ENCODE data around the gene SMARCC1.
"Not testable (repeated sequence)": the region's sequence is repeated elsewhere in the genome, so short reads cannot be mapped to it uniquely, and the experiment has no call there.

The SMARCC1 gene

GRCh38 chr3:47772047-47772446 lies 9.6 kb downstream of the SMARCC1 start:
- DNase-seq (ENCODE audit: low read depth in 2 of 2), result no peak

DNA sequence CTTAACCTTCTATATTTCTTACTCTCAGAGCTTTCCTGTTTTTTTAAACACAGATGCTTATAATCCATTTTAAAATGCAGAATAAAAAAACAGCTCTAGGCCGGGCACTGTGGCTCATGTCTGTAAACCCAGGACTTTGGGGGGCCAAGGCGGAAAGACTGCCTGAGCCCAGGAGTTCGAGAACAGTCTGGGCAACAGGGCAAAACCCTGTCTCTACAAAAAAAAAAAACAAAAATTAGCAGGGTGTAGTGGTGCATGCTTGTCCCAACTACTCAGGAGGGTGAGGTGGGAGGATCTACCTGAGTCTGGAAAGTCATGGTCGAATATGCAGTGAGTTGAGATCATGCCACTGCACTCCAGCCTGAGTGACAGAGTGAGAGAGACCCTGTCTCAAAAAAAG lies 15.5 kb downstream of the SMARCC1 start:
- no peak for DNase-seq (ENCODE audit: low read depth in 2 of 2)

- no peak for DNase-seq (ENCODE audit: low read depth in 2 of 2)
These were observed 19.5 kb downstream of the SMARCC1 start for GRCh38 chr3:47762233-47762632.

DNA sequence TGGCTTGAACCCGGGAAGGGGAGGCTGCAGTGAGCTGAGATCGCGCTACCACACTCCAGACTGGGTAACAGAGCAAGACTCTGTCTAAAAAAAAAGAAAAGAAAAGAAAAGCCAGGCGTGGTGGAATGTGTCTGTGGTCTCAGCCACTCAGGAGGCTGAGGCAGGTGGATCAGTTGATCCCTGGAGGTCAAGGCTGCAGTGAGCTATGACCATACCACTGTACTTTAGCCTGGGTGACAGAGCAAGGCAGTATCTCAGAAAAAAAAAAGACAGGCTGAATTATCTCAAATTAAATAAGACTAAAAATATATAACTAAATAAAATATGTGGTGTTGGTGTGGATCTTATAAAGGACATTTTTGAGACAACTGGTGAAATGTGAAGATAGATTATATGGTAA lies 20.6 kb downstream of the SMARCC1 start:
- no peak for DNase-seq (ENCODE audit: low read depth in 2 of 2)

DNA sequence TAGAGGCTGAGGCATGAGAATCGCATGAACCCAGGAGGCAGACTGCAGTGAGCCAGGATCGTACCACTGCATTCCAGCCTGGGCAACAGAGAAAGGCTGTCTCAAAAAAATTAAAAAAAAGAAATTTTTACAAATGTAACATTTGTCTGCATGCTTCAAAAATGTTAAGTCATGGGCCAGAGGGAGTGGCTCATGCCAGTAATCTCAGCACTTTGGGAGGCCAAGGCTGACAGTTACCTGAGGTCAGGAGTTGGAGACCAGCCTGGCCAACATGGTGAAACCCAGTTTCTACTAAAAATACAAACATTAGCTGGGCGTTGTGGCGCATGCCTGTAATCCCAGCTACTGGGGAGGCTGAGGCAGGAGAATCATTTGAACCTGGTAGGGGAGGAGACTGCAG lies 21.5 kb downstream of the SMARCC1 start:
- not testable (repeated sequence) for DNase-seq (ENCODE audit: low read depth in 2 of 2)

GRCh38 chr3:47758261-47759025 lies 23.2 kb downstream of the SMARCC1 start:
- no peak for DNase-seq (ENCODE audit: low read depth in 2 of 2)

GRCh38 chr3:47752716-47753115 lies 29.0 kb downstream of the SMARCC1 start:
- no peak for DNase-seq (ENCODE audit: low read depth in 2 of 2)

- DNase-seq (ENCODE audit: low read depth in 2 of 2), result not testable (repeated sequence)
These were observed 30.8 kb downstream of the SMARCC1 start for GRCh38 chr3:47750811-47751354.

DNA sequence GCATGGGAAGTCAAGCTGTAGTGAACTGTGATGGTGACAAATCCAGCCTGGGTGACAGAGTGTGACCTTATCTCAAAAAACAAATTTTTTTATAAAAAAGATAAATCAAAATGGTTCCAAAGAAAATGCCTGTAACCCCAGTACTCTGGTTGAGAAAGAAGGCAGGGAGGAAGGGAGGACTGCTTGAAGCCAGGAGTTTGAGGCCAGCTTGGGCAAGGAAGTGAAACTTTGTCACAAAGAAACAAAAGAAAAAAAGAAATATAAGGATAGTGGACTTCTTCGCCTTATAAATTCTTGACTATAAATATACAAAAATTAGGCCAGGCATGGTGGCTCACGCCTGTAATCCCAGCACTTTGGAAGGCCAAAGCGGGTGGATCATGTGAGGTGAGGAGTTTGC lies 34.1 kb downstream of the SMARCC1 start:
- no peak for DNase-seq (ENCODE audit: low read depth in 2 of 2)

DNA sequence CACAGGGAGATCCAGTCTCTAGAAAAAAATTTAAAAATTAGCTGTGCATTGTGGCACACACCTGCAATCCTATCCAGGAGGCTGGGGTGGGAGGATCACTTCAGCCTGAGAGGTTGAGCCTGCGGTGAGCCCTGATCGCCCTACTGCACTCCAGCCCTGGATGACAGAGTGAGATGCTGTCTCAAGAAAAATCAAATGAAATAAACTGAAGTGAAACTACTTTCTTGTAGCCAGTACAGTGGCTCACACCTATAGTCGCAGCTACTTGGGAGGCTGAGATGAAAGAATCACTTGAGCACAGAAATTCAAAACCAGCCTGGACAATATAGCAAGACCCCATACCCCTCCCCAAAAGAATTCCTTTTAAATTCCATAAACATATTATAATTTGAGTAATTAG lies 35.4 kb downstream of the SMARCC1 start:
- DNase-seq (ENCODE audit: low read depth in 2 of 2), result no peak

DNA sequence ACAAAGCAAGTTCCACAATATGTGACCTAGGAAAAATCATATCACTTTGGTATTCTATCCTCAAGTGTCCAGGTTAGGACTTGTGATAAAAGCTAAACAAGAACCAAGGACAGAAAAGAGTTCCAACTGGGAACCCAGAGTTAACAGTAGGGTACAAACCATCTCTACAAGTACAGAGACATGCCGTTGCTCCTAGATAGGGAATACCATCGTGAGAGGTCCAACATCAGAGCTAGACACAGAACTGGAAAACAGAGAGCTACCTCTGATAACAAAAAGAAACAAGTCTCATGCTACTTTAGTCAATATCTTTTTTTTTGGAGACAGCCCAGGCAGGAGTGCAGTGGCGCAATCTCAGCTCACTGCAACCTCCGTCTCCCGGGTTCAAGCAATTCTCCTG lies 37.8 kb downstream of the SMARCC1 start:
- no peak for DNase-seq (ENCODE audit: low read depth in 2 of 2)

- not testable (repeated sequence) for DNase-seq (ENCODE audit: low read depth in 2 of 2)
These were observed 38.3 kb downstream of the SMARCC1 start for GRCh38 chr3:47743352-47743751.

- no peak for DNase-seq (ENCODE audit: low read depth in 2 of 2)
These were observed 39.8 kb downstream of the SMARCC1 start for GRCh38 chr3:47741925-47742324.

DNA sequence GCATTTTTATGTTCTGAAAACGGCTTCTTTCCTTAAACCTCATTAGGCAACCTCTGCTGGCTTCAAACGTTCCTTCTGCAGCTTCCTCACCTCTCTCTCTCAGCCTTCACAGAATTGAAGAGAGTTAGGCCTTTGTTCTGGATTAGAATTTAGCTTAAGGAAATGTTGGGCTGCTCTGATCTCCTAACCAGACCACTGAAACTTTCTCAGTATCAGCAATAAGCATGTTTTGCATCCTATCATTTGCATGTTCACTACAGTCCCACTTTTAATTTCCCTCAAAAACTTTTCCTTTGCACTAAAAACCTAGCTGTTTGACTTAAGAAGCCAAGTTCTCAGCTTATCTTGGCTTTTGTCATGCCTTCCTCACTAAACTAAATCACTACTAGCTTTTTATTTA lies 49.5 kb downstream of the SMARCC1 start:
- DNase-seq (ENCODE audit: low read depth in 2 of 2), result no peak

GRCh38 chr3:47731061-47731460 lies 50.6 kb downstream of the SMARCC1 start:
- no peak for DNase-seq (ENCODE audit: low read depth in 2 of 2)

GRCh38 chr3:47722859-47723258 lies 58.8 kb downstream of the SMARCC1 start:
- DNase-seq (ENCODE audit: low read depth in 2 of 2), result no peak

DNA sequence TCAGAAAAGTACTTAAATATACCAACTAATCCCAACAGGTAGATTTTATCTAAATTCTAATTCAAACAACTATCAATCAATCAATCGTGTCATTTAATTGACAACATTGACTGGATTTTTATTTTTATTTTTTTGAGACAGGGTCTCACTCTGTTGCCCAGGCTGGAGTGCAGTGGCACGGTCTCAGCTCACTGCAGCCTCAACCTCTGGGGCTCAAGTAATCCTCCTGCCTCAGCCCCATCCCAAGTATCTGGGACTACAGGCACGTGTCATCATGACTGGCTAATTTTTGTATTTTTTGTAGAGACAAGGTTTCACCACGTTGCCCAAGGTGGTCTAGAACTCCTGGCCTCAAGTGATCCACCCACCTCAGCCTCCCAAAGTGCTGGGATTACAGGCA lies 64.2 kb downstream of the SMARCC1 start:
- not testable (repeated sequence) for DNase-seq (ENCODE audit: low read depth in 2 of 2)

DNA sequence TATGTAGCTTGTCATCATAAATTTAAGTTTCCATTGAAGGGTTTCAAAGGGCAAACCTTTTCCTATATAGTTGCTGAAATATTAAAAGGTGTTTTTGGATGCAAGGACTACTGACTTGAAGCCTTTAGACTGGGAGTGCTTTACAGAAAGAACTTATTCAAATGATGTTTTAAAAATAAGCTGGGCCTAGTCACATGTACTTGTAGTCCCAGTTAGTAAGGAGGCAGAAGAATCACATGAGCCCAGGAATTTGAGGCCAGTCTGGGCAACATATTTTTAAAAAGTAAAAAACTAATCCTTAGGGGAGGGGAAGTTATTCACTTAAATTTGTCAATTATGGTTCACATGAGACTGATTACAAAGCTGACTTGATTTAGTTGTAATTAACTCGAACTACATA lies 65.0 kb downstream of the SMARCC1 start:
- no peak for DNase-seq (ENCODE audit: low read depth in 2 of 2)

DNA sequence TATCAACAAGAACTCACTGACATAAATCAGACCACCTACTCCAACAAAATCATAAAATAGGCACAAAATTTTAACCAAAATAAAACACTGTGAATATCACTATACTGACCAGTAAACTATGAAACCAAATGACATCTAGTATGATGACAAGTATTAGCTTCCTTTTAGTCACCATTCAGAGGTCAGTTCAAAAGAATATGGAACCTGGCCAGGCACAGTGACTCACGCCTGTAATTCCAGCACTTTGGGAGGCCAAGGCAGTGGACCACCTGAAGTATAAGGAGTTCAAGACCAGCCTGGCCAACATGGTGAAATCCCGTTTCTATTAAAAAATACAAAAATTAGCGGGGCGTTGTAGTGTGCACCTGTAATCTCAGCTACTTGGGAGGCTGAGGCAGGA lies 65.8 kb downstream of the SMARCC1 start:
- DNase-seq (ENCODE audit: low read depth in 2 of 2), result no peak

DNA sequence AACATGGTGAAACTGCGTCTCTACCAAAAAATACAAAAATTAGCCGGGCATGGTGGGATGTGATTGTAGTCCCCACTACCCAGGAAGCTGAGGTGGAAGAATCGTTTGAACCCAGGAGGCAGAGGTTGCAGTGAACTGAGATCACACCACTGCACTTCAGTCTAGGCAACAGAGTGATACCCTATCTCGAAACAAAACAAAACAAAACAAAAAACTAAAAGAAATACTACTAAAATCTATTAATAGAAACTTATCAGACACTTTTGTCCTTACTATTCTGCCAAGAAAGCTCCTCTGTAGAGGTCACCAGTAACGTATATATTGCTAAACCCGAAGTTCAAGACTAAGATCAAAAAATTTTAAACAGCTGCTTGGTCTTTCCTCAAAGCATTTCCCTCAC lies 67.1 kb downstream of the SMARCC1 start:
- no peak for DNase-seq (ENCODE audit: low read depth in 2 of 2)

GRCh38 chr3:47713655-47714054 lies 68.0 kb downstream of the SMARCC1 start:
- no peak for DNase-seq (ENCODE audit: low read depth in 2 of 2)

DNA sequence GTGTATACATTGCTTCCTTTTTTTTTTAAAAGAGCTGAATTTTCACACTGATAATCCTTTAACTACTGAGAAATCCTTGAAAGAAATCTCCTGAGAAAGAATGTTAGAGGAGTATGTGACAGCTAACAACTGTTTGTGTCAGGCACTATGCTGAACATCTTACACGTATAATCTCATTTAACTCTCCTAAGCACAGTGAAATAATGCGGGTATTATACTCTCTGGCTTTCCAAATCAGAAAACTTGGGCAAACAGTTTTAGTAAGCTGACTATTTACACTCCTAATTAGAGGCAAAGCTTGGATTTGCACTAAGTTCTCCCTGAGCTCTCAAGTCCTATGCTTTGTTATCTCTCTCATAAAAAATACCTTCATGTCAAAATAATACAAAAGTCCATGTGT lies 69.3 kb downstream of the SMARCC1 start:
- no peak for DNase-seq (ENCODE audit: low read depth in 2 of 2)

DNA sequence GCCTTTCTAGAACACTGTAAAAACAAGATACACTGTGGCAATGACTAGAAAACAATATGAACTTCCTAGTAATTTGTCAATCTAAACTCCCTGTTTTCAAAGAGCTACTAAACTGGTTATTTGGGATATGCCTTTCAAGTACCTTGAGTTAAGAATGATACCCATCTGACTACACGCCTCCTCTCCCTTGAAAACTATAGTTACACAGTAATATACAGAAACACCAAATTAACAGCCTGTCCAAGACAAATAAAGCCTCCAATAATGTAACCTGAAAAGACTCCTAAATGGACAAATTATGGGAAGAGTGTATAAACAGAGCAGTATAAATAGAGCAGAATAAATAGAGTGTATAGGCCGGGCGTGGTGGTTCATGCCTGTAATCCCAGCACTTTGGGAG lies 70.1 kb downstream of the SMARCC1 start:
- no peak for DNase-seq (ENCODE audit: low read depth in 2 of 2)

DNA sequence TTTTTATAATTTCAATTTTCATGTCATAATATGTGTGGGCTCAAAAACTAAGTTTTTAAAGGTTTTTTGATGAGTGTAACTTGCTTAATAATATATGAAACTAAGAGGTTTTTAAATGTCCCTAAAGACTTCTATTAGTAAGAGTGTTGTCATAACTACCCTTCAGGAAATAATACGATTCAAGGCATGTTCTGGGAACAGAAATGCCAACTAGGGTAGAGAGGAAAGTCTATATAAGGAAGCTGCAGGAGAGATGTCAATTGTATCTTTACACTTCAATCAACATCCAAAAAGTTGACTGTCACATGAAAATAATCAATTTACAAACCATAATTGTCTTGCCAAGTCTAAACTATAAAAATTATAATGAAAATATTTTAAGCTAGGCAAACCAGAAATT lies 76.3 kb downstream of the SMARCC1 start:
- no peak for DNase-seq (ENCODE audit: low read depth in 2 of 2)
